Astrocyte of the spinal cord (primary cell): ENCODE measurements around the gene PDZD2.
A peak's percentile ranks its signal among the peaks of the same experiment; 100 is the strongest.

Experiments used
- DNase-seq: peaks from one replicate; pipeline ENCODE4 v3.0.0; 2011; ENCODE audit warnings: low read depth, low spot score
- H3K4me3 ChIP-seq: 2 replicates; pipeline ENCODE4 v1.5.1; 2011; ENCODE audit warnings: low read depth, mild to moderate bottlenecking, low read length, moderate library complexity
- in situ Hi-C: cut with HindIII; loops from 2 replicates; pipeline ENCODE4 v1.10.0; 2017; ENCODE audit warnings: low sequenced_read_pairs
- TF ChIP-seq, protein P1 (sequence below): IDR thresholded peaks from 2 replicates; pipeline ENCODE4 v1.5.1; 2012; ENCODE audit warnings: low read depth, mild to moderate bottlenecking, low read length, inconsistent platforms

PDZD2 gene

DNA sequence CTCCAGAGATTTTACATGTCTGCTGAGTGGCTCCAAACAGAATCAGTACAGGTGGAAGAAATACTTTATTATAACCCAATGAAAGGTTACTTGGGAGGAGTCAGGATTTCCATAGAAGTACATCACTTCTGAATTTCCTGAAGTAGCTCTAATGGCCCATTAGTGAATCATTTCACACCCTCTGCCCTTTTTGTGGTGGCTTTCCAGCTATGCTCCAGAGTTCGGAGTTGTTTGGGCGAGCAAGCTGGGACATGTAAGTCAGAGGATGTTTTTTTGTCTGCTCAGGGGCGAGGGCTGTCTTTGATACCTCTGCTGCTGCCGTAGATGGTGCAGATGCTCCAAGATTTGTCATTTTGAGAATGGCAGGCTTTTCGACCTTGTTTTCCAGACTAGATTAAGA is 309.1 kb downstream of the PDZD2 start:
- TF ChIP-seq, protein P1, sequence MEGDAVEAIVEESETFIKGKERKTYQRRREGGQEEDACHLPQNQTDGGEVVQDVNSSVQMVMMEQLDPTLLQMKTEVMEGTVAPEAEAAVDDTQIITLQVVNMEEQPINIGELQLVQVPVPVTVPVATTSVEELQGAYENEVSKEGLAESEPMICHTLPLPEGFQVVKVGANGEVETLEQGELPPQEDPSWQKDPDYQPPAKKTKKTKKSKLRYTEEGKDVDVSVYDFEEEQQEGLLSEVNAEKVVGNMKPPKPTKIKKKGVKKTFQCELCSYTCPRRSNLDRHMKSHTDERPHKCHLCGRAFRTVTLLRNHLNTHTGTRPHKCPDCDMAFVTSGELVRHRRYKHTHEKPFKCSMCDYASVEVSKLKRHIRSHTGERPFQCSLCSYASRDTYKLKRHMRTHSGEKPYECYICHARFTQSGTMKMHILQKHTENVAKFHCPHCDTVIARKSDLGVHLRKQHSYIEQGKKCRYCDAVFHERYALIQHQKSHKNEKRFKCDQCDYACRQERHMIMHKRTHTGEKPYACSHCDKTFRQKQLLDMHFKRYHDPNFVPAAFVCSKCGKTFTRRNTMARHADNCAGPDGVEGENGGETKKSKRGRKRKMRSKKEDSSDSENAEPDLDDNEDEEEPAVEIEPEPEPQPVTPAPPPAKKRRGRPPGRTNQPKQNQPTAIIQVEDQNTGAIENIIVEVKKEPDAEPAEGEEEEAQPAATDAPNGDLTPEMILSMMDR: no peak
- DNase-seq: no peak
- H3K4me3 ChIP-seq: no peak overlapping the region
- in situ Hi-C loops: no loop called here

DNA sequence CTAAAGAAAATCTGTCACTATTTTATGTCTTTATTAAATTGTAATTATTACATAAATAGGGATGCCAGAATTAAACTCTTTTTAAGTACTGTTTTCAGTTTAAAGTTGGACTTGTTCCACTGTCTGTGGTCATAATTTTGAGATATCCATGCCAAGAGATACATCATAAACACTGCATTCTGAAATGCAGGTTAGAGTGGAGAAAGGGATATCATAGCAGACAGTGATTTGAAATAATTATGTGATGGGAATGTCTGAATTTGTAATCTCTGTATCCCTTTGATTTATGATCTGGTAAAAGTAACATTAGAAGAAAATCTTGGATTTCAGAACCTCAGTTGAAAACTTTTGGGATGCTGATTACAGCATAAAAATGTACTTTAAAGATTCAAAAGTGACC is 313.1 kb downstream of the PDZD2 start:
- TF ChIP-seq, protein P1: no peak
- in situ Hi-C loops: no loop called here
- no peak for DNase-seq
- no peak overlapping the region for H3K4me3 ChIP-seq

DNA sequence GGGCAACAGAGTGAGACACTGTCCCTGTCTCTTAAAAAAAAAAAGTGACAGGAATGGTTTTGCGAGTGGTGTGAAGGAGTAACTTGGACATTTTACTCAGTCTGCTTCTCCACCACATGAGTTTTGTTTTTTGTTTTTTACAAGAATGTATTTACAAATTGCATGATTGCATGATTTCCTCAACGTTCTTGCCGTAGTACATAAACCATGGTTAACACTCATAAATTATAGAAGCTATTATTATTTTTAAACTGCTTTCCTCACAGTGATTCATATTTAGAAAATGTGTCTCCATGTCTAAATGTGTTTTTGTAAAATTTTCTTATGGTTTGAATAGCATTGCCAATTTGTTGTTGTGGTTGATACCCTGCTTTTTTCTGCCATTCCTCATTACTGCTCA is 315.2 kb downstream of the PDZD2 start:
- in situ Hi-C loops: no loop called here
- DNase-seq: no peak
- H3K4me3 ChIP-seq: no peak overlapping the region
- TF ChIP-seq, protein P1: no peak

DNA sequence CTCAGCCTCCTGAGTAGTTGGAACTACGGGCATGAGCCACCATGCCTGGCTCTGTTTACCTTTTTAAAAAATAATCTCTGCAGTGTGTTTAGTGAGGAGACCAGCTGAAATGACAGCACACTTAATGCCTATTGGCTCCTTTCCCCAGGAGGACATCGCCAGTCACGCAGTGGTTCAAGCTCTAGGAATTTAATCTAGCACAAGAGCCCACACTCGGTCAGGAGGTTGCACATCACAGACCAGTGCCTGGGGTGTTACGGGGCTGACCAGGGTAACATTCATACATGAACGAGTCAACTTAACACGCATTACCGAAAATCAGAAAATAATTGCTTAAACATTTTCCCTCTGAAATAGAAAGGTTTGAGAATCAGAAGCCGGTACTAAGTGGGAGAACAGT is 318.2 kb downstream of the PDZD2 start:
- no peak overlapping the region for H3K4me3 ChIP-seq
- in situ Hi-C loops: no loop called here
- TF ChIP-seq, protein P1: no peak
- DNase-seq: no peak

DNA sequence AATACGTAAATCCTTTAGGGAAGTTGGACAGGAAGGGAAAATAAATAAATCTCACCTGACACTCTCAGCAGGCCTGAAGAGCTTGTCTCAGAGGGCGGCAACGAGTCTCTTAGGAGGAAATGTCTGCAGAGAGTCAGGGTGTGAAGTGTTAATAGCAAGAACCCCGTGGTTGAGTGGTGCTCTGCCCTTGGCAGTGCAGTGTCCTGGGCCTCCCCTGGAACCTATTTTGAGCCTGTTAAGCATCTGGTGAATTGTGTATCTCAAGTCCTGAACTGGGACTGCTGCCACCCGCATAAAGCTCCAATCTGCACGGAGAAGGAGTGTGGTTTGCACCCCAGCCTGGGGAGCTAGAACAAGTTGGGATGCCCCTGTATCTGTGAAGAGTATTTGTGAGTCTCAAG is 323.4 kb downstream of the PDZD2 start:
- DNase-seq: no peak
- no peak overlapping the region for H3K4me3 ChIP-seq
- in situ Hi-C loops: no loop called here
- TF ChIP-seq, protein P1: no peak

DNA sequence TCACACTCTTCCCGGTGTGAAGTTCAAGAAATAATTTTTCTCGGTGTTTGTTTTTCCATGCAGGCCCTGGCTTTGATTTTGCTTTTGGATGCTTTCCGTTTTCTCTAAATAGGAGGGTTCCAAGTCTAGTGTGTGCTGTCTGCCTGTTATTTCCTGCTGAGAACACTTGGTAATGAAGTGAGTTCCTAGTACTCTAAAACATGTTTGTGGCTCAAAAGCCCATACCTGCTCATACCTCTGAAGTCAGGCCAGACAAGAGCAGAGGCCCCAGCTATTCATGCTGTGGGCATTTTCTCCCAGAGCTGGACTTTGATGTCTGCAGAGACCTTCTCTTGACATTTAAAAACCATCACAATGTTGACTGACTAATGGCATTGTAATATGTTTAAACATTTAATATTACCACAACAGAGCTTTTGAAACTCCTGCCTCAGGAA is 324.0 kb downstream of the PDZD2 start:
- in situ Hi-C loops: no loop called here
- no peak overlapping the region for H3K4me3 ChIP-seq
- TF ChIP-seq, protein P1: no peak
- peak; percentile 67 for DNase-seq

DNA sequence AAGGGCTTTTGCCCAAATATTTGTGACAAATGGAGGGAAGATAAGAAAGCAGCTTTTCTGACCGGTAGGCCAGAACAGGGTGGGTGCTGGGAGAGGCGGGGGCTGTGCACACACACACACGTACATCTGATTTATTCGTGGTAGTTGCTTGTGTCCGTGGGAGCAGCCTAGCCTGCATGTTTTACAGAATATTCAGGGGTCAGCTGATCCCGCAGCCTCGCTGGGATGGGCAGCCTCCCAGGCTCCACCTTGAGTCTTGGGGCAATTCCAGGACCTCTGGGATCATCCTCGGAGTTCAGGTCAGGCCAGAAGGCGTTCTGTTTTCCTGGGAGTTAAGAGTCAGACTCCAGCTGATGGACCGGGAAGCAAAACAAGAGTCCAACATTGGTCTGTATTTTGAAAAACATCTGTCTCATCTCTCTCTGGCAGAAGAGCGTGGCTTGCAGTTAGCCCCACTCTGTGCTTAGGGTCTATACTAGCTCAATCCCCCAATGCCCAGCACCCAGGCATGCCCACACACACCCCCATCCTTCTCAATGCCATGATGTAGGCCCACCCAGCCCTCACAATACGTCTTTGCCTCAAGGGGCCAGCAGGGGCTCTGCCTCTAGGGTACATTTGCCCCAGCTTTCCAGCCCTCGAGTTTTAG is 324.6 kb downstream of the PDZD2 start:
- DNase-seq: no peak
- in situ Hi-C loops: no loop called here
- TF ChIP-seq, protein P1: no peak
- no peak overlapping the region for H3K4me3 ChIP-seq
